OCI-LY3 (cell line): ENCODE data around the gene DPM1.

Source experiments
- CTCF ChIP-seq: fragments of 200-600, 300-600 bp; sonication (generic); IDR thresholded peaks from 2 replicates; pipeline ENCODE4 v1.5.1; 2014; ENCODE audit warnings: antibody characterized with exemption, low read length, low read depth
- EZH2phosphoT487 ChIP-seq: fragments of 200-600 bp; shearing (Covaris generic); IDR thresholded peaks from 2 replicates; pipeline ENCODE4 v1.6.1; 2018; ENCODE audit warnings: antibody characterized with exemption, mixed run types, low read depth

GRCh38 chr20:50916257-50916656 lies 42.1 kb downstream of the DPM1 start:
- TF ChIP-seq CTCF (no peak), EZH2phosphoT487 (no peak)
